Endodermal cell (in vitro differentiated cells): ENCODE results near the gene PRUNE2. TPM values are rescaled to one million over a fixed set of nuclear protein-coding genes. Genes with fewer than 3 reads are reported as not detected.

Experiments
- DNase-seq: peaks from one replicate; pipeline ENCODE4 v3.0.0-alpha.2; 2017
- H3K27ac ChIP-seq: 2 replicates; pipeline ENCODE4 v1.5.1; 2013; ENCODE audit warnings: mild to moderate bottlenecking, low read depth, low read length, moderate library complexity
- H3K27me3 ChIP-seq: 2 replicates; pipeline ENCODE4 v1.6.1; 2013; ENCODE audit warnings: mild to moderate bottlenecking, low read length, moderate library complexity; ENCODE audit not compliant: insufficient read depth, control insufficient read depth, poor library complexity, severe bottlenecking
- H3K36me3 ChIP-seq: 2 replicates; pipeline ENCODE4 v1.7.0; 2013; ENCODE audit warnings: mild to moderate bottlenecking, low read length, moderate library complexity; ENCODE audit not compliant: control insufficient read depth, insufficient read depth
- H3K4me1 ChIP-seq: one replicate; pipeline ENCODE4 v1.7.0; 2013; ENCODE audit warnings: low read length; ENCODE audit not compliant: control insufficient read depth, insufficient read depth
- H3K4me3 ChIP-seq: 2 replicates; pipeline ENCODE4 v1.5.1; 2013; ENCODE audit warnings: mild to moderate bottlenecking, low read length, moderate library complexity
- H3K9ac ChIP-seq: 2 replicates; pipeline ENCODE4 v1.6.1; 2013; ENCODE audit warnings: mild to moderate bottlenecking, low read length, moderate library complexity; ENCODE audit not compliant: poor library complexity, severe bottlenecking; ENCODE audit errors: extremely low read depth
- H3K9me3 ChIP-seq: 2 replicates; pipeline ENCODE4 v1.6.1; 2013; ENCODE audit warnings: mild to moderate bottlenecking, low read length, moderate library complexity; ENCODE audit not compliant: control insufficient read depth
- H3K27ac Mint-ChIP-seq: 2 replicates; pipeline ENCODE4 v1.8.0; 2020; ENCODE audit warnings: mixed read lengths
- H3K27me3 Mint-ChIP-seq: 2 replicates; pipeline ENCODE4 v1.8.0; 2021; ENCODE audit warnings: mild to moderate bottlenecking, mixed read lengths; ENCODE audit not compliant: insufficient read depth
- H3K36me3 Mint-ChIP-seq: 2 replicates; pipeline ENCODE4 v1.8.0; 2020; ENCODE audit warnings: low read depth, mixed read lengths
- H3K4me1 Mint-ChIP-seq: 2 replicates; pipeline ENCODE4 v1.8.0; 2020; ENCODE audit warnings: mixed read lengths
- H3K4me3 Mint-ChIP-seq: 2 replicates; pipeline ENCODE4 v1.8.0; 2020; ENCODE audit warnings: mild to moderate bottlenecking, moderate library complexity, mixed read lengths
- H3K9me3 Mint-ChIP-seq: 2 replicates; pipeline ENCODE4 v1.8.0; 2020; ENCODE audit warnings: mild to moderate bottlenecking, mixed read lengths
- WGBS, 2 experiments: methylation state at CpG; one replicate each; pipeline versions ENCODE4 v1.1.5 to v1.1.7; 2013; ENCODE audit warnings: missing lambda C conversion rate in 2 of 2, mixed read lengths in 1 of 2; ENCODE audit not compliant: insufficient coverage in 1 of 2, insufficient read length in 1 of 2; 5-methylcytosine and 5-hydroxymethylcytosine counted together
- total RNA-seq, 2 donors: library from RNA; stranded (reverse); fragmentation: NEBNext Ultra II Directional in 1 of 2; extraction: Animal tissue kit (Norgen Biotek cat#: 25700) in 1 of 2; gene quantifications; 2 replicates in 1 of 2; 3 replicates in 1 of 2; pipeline ENCODE4 v1.2.1, GENCODE V29; 2021
- TF ChIP-seq, protein P1 (sequence below): fragments of 200-600 bp; sonication (generic); conservative IDR thresholded peaks from 2 replicates; pipeline ENCODE4 v1.5.0; 2021; ENCODE audit warnings: antibody characterized with exemption, mild to moderate bottlenecking

Gene PRUNE2
- total RNA-seq, 2 donors from 2014 or later, result 4.1 to 6.8 TPM

DNA sequence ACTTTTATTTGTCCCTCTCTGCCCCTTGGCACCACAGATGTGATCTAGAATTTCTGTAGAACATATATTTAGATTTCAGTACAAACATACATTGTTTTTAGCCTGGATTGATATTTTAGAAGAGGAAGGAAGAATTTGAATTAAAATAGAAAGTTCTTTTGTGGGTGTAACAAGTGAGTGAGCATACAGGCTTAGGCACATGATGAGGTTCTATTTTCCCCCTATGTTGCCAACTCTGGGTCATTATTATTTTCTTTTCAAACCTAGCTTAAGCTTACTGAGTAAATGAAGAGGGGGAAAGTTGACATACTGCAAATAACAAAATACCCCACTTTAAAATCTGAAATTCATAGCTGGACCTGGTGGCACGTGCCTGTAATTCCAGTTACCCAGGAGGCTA lies 344.0 kb downstream of the PRUNE2 start:
- H3K27me3 ChIP-seq, result no peaks in the 10 kb centered on the region
- H3K36me3 ChIP-seq, result no peaks in the 10 kb centered on the region
- peaks cover 6% of the 10 kb centered on the region for H3K9me3 ChIP-seq
- Mint-ChIP-seq H3K36me3 (no peaks in the 10 kb centered on the region), H3K4me3 (no peak overlapping the region), H3K9me3 (peaks cover 6% of the 10 kb centered on the region), H3K4me1 (peaks cover 8% of the 10 kb centered on the region), H3K27me3 (no peaks in the 10 kb centered on the region), H3K27ac (no peak overlapping the region)
- no peak overlapping the region for H3K4me3 ChIP-seq
- no peak overlapping the region for H3K27ac ChIP-seq
- TF ChIP-seq, protein P1, sequence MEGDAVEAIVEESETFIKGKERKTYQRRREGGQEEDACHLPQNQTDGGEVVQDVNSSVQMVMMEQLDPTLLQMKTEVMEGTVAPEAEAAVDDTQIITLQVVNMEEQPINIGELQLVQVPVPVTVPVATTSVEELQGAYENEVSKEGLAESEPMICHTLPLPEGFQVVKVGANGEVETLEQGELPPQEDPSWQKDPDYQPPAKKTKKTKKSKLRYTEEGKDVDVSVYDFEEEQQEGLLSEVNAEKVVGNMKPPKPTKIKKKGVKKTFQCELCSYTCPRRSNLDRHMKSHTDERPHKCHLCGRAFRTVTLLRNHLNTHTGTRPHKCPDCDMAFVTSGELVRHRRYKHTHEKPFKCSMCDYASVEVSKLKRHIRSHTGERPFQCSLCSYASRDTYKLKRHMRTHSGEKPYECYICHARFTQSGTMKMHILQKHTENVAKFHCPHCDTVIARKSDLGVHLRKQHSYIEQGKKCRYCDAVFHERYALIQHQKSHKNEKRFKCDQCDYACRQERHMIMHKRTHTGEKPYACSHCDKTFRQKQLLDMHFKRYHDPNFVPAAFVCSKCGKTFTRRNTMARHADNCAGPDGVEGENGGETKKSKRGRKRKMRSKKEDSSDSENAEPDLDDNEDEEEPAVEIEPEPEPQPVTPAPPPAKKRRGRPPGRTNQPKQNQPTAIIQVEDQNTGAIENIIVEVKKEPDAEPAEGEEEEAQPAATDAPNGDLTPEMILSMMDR, result no peak
- no peak for DNase-seq
- H3K9ac ChIP-seq, result no peak overlapping the region
- no peaks in the 10 kb centered on the region for H3K4me1 ChIP-seq
- WGBS, 2 experiments, result 86% methylated on average over 1 of the region's 1 CpG; no CpG with 5 or more reads in 1 of the 2 experiments

Other genes starting within 250 kb of the PRUNE2 start
- gene PCA3, start 141.7 kb downstream of the PRUNE2 start, total RNA-seq, result not detected
- not detected for gene FOXB2, start 113.5 kb upstream of the PRUNE2 start, total RNA-seq